ENCODE results near the gene FOXN3.

DNA sequence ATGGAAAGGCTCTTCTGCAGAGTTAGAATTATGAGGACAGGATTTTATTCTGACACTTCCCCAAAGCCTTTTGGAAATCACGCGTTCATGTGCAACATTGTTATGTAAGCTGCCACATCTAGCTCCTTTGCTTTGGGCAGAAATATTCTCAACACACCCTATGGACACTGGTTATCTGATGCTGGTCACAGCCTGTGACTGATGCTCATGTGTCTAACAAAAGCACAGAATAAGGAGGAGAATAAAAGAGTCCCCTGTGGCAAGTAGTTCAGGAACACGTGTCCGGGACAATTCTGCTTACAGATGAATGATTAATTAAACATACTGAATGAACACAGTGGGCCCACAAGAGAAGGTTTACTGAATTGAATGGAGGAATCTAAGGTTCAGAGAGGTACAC lies 22.1 kb downstream of the FOXN3 start:
- TF ChIP-seq CTCF (IDR thresholded peaks at IDR 0.05 in 2 of 3, conservative IDR thresholded peaks at IDR 0.05 in 1 of 3; ENCODE audit: control insufficient read depth in 2 of 3, extremely low read depth in 1 of 3, insufficient read depth in 1 of 3, low read depth in 3 of 3, low read length in 3 of 3) (no peak), JUND (IDR thresholded peaks at IDR 0.05; ENCODE audit: low read depth, low read length) (no peak), EP300 (IDR thresholded peaks at IDR 0.05; ENCODE audit: borderline replicate concordance in 1 of 2, control insufficient read depth in 1 of 2, low read depth in 2 of 2, low read length in 2 of 2) (no peak)
